HEK293 (cell line): ENCODE results near the gene PYHIN1.

Source experiments
- CTCF ChIA-PET: fragments of 350-600 bp; formaldehyde crosslinking; extraction: SDS; loops from one replicate; lab custom pipeline; 2021; ENCODE audit warnings: antibody characterized with exemption; lab: Yijun Ruan, JAX
- POLR2A ChIA-PET: fragments of 300-600 bp; formaldehyde crosslinking; extraction: SDS; loops from one replicate; lab custom pipeline; 2020; ENCODE audit warnings: antibody characterized with exemption, inconsistent platforms; lab: Yijun Ruan, JAX
- H3K27ac ChIP-seq: fragments of 200-500 bp; sonication (Bioruptor generic); 2 replicates; pipeline ENCODE4 v1.5.1; 2014; ENCODE audit warnings: low read depth, low read length, control low read depth, inconsistent platforms; ENCODE audit errors: extremely low read depth
- H3K36me3 ChIP-seq, 2 experiments: fragments of 200-500 bp in 1 of 2; sonication (Bioruptor generic) in 1 of 2; 1 replicate in 1 of 2; 2 replicates in 1 of 2; pipeline ENCODE4 v1.5.1; 2014 to 2017; ENCODE audit warnings: inconsistent platforms in 2 of 2, low read length in 2 of 2; ENCODE audit not compliant: control insufficient read depth in 2 of 2, insufficient read depth in 1 of 2
- H3K4me1 ChIP-seq: fragments of 200-500 bp; sonication (Bioruptor generic); 2 replicates; pipeline ENCODE4 v1.5.1; 2014; ENCODE audit warnings: mild to moderate bottlenecking, low read length, inconsistent platforms; ENCODE audit not compliant: control insufficient read depth, insufficient read depth
- H3K4me3 ChIP-seq: 2 replicates; pipeline ENCODE4 v1.5.1; 2011; ENCODE audit warnings: low read depth, mild to moderate bottlenecking, control low read depth, low read length, moderate library complexity
- H3K9me3 ChIP-seq: fragments of 200-500 bp; sonication (Bioruptor generic); 2 replicates; pipeline ENCODE4 v1.5.1; 2014; ENCODE audit warnings: low read depth, low read length, inconsistent platforms; ENCODE audit not compliant: control insufficient read depth, insufficient read depth
- BCL11A ChIP-seq: fragments of 450-650 bp; formaldehyde crosslinking; IDR thresholded peaks from 2 replicates; pipeline ENCODE4 v1.5.1; 2016; ENCODE audit warnings: low read depth, missing biosample characterization, missing genetic modification characterization
- EGR2 ChIP-seq: fragments of 450-650 bp; formaldehyde crosslinking; IDR thresholded peaks from 2 replicates; pipeline ENCODE4 v1.5.1; 2016; ENCODE audit warnings: low read depth, missing biosample characterization, missing genetic modification characterization
- HOXA7 ChIP-seq: sonication (generic); formaldehyde crosslinking; IDR thresholded peaks from 2 replicates; pipeline ENCODE4 v1.8.1; 2022; ENCODE audit warnings: missing genetic modification reagents, borderline replicate concordance
- HOXC10 ChIP-seq: sonication (generic); formaldehyde crosslinking; IDR thresholded peaks from 2 replicates; pipeline ENCODE4 v1.8.1; 2023; ENCODE audit warnings: mild to moderate bottlenecking, missing genetic modification reagents
- OSR2 ChIP-seq: fragments of 450-650 bp; formaldehyde crosslinking; IDR thresholded peaks from 2 replicates; pipeline ENCODE4 v1.5.1; 2016; ENCODE audit warnings: missing biosample characterization, missing genetic modification characterization
- OVOL3 ChIP-seq: fragments of 450-650 bp; formaldehyde crosslinking; IDR thresholded peaks from 2 replicates; pipeline ENCODE4 v1.5.1; 2016; ENCODE audit warnings: missing biosample characterization, missing genetic modification characterization
- SCRT1 ChIP-seq: fragments of 450-650 bp; formaldehyde crosslinking; IDR thresholded peaks from 2 replicates; pipeline ENCODE4 v1.5.1; 2016; ENCODE audit warnings: missing biosample characterization, missing genetic modification characterization, borderline replicate concordance
- ZNF140 ChIP-seq: fragments of 450-650 bp; formaldehyde crosslinking; IDR thresholded peaks from 2 replicates; pipeline ENCODE4 v1.5.1; 2016; ENCODE audit warnings: missing biosample characterization, missing genetic modification characterization
- ZNF24 ChIP-seq: fragments of 450-650 bp; formaldehyde crosslinking; IDR thresholded peaks from 2 replicates; pipeline ENCODE4 v1.5.1; 2016; ENCODE audit warnings: missing biosample characterization, missing genetic modification characterization
- ZNF350 ChIP-seq: fragments of 450-650 bp; formaldehyde crosslinking; IDR thresholded peaks from 2 replicates; pipeline ENCODE4 v1.5.0; 2017; ENCODE audit warnings: missing biosample characterization, mild to moderate bottlenecking, missing genetic modification characterization
- ZNF366 ChIP-seq: fragments of 450-650 bp; formaldehyde crosslinking; conservative IDR thresholded peaks from 2 replicates; pipeline ENCODE4 v1.5.1; 2016; ENCODE audit warnings: missing biosample characterization, missing genetic modification characterization
- ZNF521 ChIP-seq: fragments of 450-650 bp; formaldehyde crosslinking; IDR thresholded peaks from 2 replicates; pipeline ENCODE4 v1.5.1; 2017; ENCODE audit warnings: missing biosample characterization, mild to moderate bottlenecking, missing genetic modification characterization
- ZNF555 ChIP-seq: fragments of 450-650 bp; formaldehyde crosslinking; conservative IDR thresholded peaks from 2 replicates; pipeline ENCODE4 v1.5.1; 2017; ENCODE audit warnings: missing biosample characterization, mild to moderate bottlenecking, missing genetic modification characterization, inconsistent platforms
- ZNF560 ChIP-seq: fragments of 450-650 bp; formaldehyde crosslinking; IDR thresholded peaks from 2 replicates; pipeline ENCODE4 v1.5.1; 2017; ENCODE audit warnings: missing biosample characterization, missing genetic modification characterization, borderline replicate concordance
- ZNF792 ChIP-seq: fragments of 450-650 bp; formaldehyde crosslinking; IDR thresholded peaks from 2 replicates; pipeline ENCODE4 v1.5.1; 2016; ENCODE audit warnings: missing biosample characterization, missing genetic modification characterization
- TF ChIP-seq, protein P1 (sequence below): fragments of 450-650 bp; formaldehyde crosslinking; IDR thresholded peaks from 2 replicates; pipeline ENCODE4 v1.5.1; 2016; ENCODE audit warnings: missing biosample characterization, missing genetic modification characterization
- TF ChIP-seq, protein P2 (sequence below): fragments of 450-650 bp; formaldehyde crosslinking; IDR thresholded peaks from 2 replicates; pipeline ENCODE4 v1.5.1; 2016; ENCODE audit warnings: missing biosample characterization, missing genetic modification characterization
- TF ChIP-seq, protein P3 (sequence below): fragments of 450-650 bp; formaldehyde crosslinking; IDR thresholded peaks from 2 replicates; pipeline ENCODE4 v1.5.1; 2016; ENCODE audit warnings: missing biosample characterization, missing genetic modification characterization
- TF ChIP-seq, protein P4 (sequence below): fragments of 450-650 bp; formaldehyde crosslinking; IDR thresholded peaks from 2 replicates; pipeline ENCODE4 v1.5.1; 2016; ENCODE audit warnings: missing biosample characterization, missing genetic modification characterization
- TF ChIP-seq, protein P5 (sequence below): fragments of 450-650 bp; formaldehyde crosslinking; IDR thresholded peaks from 2 replicates; pipeline ENCODE4 v1.5.1; 2016; ENCODE audit warnings: missing biosample characterization, missing genetic modification characterization

The PYHIN1 gene

DNA sequence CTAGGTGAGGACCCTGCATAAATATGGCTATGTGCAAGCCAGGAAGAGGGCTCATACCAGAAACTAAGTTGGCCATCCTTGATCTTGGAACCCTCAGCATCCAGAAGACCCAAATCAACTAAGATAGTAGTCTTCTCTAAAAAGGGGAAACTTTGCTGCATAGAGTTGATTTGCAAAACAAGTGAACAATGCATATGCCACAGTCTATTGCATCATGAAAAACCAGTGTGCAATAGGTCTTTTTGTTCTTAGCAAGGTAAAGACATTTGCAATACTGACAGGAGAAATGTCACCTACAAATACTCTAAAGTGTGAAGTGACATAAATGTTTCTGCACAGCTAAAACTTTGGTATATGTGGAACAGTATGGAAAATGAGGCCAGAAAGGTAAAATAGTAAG is 76.4 kb downstream of the PYHIN1 start (continued):
- TF ChIP-seq BCL11A (tag by site-specific recombination) = no peak

DNA sequence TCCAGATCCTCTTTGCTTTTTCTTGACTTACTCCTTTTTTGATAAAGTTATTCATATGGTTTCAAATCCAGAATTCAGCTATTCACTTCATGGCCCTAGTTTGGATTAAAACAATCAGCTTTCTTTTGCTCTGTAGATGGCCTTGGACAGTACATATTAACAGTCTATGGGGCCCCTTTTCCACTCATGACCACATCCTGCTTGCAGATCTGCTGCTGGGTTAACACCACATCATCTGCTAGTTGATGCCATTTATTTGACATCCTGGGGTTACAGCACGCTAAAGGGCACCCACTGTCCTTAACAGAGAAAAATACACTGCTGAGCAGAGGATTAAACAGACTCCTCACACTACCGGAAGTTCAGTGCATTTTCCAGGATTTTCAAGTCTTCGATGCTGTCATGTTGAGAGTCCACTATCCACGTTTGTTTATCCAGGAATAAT is 77.4 kb downstream of the PYHIN1 start:
- Histone ChIP-seq H3K9me3 (no peaks in the 10 kb centered on the region), H3K36me3 (no peaks in the 10 kb centered on the region; a peak in 1 of 3 replicates), H3K4me1 (peaks cover 9% of the 10 kb centered on the region)
- CTCF ChIA-PET = interaction anchor here (0.8 to 1.4 kb wide), 3 partner anchors 9 to 80 kb away, joined by 3 to 5 read pairs (median 5); no protein-coding TSS in a partner anchor
- no peak for TF ChIP-seq ZNF560
- no peak for TF ChIP-seq EGR2
- TF ChIP-seq ZNF521 = no peak
- no peak for TF ChIP-seq ZNF366 (tag by site-specific recombination)
- TF ChIP-seq ZNF24 = no peak
- TF ChIP-seq, protein P1, sequence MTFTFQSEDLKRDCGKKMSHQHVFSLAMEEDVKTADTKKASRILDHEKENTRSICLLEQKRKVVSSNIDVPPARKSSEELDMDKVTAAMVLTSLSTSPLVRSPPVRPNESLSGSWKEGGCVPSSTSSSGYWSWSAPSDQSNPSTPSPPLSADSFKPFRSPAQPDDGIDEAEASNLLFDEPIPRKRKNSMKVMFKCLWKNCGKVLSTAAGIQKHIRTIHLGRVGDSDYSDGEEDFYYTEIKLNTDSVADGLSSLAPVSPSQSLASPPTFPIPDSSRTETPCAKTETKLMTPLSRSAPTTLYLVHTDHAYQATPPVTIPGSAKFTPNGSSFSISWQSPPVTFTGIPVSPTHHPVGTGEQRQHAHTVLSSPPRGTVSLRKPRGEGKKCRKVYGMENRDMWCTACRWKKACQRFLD = no peak
- no peak for TF ChIP-seq OVOL3
- TF ChIP-seq, protein P2, sequence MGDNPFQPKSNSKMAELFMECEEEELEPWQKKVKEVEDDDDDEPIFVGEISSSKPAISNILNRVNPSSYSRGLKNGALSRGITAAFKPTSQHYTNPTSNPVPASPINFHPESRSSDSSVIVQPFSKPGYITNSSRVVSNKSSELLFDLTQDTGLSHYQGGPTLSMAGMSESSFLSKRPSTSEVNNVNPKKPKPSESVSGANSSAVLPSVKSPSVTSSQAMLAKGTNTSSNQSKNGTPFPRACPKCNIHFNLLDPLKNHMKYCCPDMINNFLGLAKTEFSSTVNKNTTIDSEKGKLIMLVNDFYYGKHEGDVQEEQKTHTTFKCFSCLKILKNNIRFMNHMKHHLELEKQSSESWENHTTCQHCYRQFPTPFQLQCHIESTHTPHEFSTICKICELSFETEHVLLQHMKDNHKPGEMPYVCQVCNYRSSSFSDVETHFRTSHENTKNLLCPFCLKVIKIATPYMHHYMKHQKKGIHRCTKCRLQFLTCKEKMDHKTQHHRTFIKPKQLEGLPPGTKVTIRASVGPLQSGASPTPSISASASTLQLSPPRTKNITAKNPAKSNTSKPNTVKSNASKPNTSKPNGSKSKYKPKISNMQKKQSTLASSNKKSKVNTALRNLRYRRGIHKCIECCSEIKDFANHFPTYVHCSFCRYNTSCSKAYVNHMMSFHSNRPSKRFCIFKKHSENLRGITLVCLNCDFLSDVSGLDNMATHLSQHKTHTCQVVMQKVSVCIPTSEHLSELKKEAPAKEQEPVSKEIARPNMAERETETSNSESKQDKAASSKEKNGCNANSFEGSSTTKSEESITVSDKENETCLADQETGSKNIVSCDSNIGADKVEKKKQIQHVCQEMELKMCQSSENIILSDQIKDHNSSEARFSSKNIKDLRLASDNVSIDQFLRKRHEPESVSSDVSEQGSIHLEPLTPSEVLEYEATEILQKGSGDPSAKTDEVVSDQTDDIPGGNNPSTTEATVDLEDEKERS (tag by site-specific recombination) = no peak
- no peak for TF ChIP-seq ZNF792 (tag by site-specific recombination)
- no peak for TF ChIP-seq SCRT1 (tag by site-specific recombination)
- TF ChIP-seq, protein P3, sequence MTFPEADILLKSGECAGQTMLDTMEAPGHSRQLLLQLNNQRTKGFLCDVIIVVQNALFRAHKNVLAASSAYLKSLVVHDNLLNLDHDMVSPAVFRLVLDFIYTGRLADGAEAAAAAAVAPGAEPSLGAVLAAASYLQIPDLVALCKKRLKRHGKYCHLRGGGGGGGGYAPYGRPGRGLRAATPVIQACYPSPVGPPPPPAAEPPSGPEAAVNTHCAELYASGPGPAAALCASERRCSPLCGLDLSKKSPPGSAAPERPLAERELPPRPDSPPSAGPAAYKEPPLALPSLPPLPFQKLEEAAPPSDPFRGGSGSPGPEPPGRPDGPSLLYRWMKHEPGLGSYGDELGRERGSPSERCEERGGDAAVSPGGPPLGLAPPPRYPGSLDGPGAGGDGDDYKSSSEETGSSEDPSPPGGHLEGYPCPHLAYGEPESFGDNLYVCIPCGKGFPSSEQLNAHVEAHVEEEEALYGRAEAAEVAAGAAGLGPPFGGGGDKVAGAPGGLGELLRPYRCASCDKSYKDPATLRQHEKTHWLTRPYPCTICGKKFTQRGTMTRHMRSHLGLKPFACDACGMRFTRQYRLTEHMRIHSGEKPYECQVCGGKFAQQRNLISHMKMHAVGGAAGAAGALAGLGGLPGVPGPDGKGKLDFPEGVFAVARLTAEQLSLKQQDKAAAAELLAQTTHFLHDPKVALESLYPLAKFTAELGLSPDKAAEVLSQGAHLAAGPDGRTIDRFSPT (tag by site-specific recombination) = no peak
- no peak for TF ChIP-seq HOXA7
- TF ChIP-seq, protein P4, sequence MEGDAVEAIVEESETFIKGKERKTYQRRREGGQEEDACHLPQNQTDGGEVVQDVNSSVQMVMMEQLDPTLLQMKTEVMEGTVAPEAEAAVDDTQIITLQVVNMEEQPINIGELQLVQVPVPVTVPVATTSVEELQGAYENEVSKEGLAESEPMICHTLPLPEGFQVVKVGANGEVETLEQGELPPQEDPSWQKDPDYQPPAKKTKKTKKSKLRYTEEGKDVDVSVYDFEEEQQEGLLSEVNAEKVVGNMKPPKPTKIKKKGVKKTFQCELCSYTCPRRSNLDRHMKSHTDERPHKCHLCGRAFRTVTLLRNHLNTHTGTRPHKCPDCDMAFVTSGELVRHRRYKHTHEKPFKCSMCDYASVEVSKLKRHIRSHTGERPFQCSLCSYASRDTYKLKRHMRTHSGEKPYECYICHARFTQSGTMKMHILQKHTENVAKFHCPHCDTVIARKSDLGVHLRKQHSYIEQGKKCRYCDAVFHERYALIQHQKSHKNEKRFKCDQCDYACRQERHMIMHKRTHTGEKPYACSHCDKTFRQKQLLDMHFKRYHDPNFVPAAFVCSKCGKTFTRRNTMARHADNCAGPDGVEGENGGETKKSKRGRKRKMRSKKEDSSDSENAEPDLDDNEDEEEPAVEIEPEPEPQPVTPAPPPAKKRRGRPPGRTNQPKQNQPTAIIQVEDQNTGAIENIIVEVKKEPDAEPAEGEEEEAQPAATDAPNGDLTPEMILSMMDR = no peak
- TF ChIP-seq ZNF140 (tag by site-specific recombination) = no peak
- TF ChIP-seq HOXC10 = no peak
- TF ChIP-seq, protein P5, sequence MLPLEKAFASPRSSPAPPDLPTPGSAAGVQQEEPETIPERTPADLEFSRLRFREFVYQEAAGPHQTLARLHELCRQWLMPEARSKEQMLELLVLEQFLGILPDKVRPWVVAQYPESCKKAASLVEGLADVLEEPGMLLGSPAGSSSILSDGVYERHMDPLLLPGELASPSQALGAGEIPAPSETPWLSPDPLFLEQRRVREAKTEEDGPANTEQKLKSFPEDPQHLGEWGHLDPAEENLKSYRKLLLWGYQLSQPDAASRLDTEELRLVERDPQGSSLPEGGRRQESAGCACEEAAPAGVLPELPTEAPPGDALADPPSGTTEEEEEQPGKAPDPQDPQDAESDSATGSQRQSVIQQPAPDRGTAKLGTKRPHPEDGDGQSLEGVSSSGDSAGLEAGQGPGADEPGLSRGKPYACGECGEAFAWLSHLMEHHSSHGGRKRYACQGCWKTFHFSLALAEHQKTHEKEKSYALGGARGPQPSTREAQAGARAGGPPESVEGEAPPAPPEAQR (tag by site-specific recombination) = no peak
- TF ChIP-seq OSR2 (tag by site-specific recombination) = no peak
- no peak for TF ChIP-seq ZNF555 (tag by site-specific recombination)
- no peak for TF ChIP-seq ZNF350
- TF ChIP-seq, all 188 proteins: peak for 0
- Histone ChIP-seq H3K27ac (no peak overlapping the region; the same call in 1 of the 2 replicates), H3K4me3 (no peak overlapping the region)
- POLR2A ChIA-PET = no interaction called here
